CD4-positive, alpha-beta T cell treated with Interleukin-6 at 100 ng/mL for 8 hours (primary cell): Measurements from ENCODE around the gene C11orf68.
"Not testable (repeated sequence)": the region's sequence is repeated elsewhere in the genome, so short reads cannot be mapped to it uniquely, and the experiment has no call there.

Experiments used
- DNase-seq: peaks from one replicate; pipeline ENCODE4 v3.0.0-alpha.2; 2020; ENCODE audit warnings: mixed read lengths, low spot score

C11orf68 gene

DNA sequence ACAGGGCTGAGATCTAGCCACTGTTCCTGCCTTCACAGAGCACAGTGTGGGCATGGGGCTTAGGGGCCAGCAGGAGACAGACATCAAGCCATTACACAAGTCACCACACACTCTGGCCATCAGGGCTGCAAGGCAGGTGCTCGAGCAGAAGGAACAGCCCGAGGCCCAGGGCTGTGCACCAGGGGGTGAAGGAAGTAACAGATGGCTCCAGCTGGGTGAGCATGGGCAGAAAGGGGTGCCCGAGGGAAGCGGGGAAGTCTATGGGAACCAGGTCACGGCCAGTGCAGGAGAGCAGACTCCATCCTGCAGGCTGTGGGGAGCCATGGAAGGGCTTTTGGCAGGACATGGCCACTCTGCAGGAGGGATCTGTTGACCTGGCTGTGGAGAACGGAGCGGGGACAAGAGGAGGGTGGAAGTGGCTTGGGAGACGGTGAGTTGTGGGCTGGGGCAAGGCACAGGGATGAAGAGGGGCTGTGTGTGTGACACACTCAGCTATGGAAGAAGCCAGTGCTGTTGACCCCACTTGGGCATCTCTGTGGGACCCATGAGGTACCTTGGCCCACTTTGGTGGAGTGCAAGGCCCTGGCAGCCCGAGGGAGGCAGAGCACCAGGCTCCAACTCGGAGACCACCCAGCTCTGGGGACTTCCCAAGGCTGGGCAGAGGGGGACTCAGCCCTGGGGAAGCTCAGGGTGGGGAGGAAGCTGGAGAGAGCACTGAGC, 3.6 kb downstream of the C11orf68 start:
- no peak for DNase-seq

- no peak for DNase-seq
These were observed 6.0 kb downstream of the C11orf68 start for GRCh38 chr11:65912845-65913244.

- no peak for DNase-seq
These were observed 6.9 kb downstream of the C11orf68 start for GRCh38 chr11:65911682-65912568.

DNA sequence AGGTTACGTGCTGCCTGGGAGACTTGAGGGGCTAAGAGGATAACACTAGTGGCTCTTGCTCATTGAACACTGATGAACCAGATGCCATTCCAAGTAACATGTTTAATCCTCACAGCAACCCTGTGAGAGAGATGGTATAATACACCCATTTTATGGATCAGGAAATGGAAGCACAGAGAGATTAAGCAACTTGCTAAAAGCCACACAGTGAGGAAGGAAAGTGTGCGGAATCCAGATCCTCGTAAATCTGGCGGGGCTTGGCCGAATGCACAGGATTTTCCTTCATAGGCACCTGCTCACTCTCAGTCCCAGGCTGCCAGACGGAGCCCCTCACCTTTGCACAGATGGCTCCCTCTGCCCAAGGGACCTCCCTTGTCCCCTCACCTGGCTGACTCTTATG, 11.0 kb downstream of the C11orf68 start:
- no peak for DNase-seq

DNA sequence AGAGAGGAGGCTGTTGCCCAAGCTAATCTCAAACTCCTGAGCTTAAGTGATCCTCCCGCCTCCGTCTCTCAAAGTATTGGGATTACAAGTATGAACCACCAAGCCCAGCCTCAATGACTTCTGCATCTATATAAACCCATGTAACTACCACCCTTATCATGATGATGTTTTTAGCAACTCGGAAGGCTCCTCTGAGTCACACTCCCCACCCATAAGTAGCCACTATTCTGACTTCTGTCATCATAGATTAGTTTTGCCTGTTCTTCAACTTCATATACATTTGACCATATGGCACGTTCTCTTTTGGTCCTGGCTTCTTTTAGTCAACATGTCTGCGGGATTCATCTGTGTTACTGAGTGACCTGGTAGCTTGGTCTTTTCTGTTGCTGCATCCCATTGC, 12.3 kb downstream of the C11orf68 start:
- no peak for DNase-seq

- no peak for DNase-seq
These were observed 15.1 kb downstream of the C11orf68 start for GRCh38 chr11:65903715-65904114.

- no peak for DNase-seq
These were observed 15.8 kb downstream of the C11orf68 start for GRCh38 chr11:65903068-65903481.

DNA sequence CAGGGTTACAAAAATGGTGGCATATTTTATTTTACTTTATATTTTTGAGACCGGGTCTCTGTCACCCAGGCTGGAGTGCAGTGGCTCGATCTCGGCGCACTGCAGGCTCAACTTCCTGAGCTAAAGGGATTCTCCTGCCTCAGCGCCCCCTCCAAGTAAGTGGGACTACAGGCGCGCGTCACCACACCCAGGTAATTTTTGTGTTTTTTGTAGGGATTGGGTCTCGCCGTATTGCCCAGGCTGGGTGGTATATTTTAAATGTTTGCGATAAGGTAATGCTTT, 18.0 kb downstream of the C11orf68 start:
- no peak for DNase-seq

GRCh38 chr11:65900125-65900898, 18.6 kb downstream of the C11orf68 start, which contains the start of gene FOSL1:
FOSL1 (minus strand) TSS chr11:65900388; CDS start chr11:65900339, 49 bp downstream.
- DNase-seq: peak; percentile 91

DNA sequence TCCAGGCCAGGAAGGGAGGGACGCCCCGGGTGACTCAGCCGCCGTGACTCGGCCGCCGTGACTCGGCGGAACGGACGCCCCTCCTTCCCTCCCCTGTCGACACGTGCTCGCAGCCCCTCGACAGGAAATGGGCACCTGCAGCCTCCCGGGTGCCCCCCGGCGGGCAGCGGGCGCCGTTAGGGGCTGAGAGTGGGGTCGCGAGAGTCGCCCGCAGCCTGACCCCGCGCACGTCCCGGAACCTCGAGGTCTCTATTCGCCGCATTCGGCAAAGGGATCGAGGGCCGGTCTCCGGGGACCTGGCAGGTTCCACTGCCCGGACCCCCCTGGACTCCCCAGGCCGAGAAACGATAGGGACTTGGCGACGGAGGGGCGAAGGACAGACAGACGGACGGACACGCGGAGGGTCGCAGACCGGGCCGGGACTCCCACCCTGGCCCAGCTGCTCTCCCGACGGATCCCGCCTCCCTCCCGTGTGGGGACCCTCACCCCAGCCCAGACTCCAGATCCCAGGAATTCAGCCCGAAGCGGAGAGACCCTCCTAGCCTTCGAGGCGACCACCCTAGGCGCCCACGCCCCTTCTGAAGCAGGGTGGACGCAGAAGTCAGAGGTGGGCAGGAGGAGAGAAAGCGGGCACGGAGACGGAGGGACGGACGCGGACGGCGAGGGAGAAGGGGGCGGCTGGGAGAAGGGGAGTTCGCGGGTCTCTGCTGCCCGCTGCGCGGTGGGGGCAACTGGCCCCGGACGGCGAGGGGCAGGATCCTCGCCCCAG, 19.3 kb downstream of the C11orf68 start:
- no peak for DNase-seq

DNA sequence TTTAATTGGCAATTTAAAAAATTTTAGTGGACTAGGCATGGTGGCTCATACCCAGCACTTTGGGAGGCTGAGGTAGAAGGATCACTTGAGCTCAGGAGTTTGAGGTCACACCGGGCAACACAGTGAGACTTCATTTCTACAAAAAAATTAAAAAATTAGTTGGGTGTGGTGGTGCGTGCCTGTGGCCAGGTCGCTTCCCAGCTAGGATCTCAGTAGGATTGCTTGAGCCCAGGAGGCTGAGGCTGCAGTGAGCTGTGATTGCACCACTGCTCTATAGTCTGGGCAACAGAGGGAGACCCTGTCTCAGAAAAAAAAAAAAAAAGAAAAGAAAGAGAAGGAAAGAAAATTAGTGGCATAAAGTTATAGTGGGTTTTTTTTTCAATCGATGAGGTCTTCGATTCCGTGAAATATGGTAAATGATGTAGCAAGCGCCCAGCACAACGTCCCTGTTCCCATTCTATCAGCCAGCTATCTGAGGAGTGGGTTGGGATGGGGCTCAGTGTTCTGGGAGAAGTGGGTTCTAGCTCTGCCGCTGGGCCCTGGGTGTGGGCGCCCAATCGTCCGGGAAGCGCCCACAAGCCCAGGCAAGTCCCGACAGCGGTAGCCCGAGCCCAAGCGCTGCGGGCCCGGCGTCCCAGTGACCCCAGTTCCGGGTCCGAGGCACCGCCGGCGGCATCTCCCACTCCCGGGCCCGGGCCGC, 20.1 kb downstream of the C11orf68 start:
- no peak for DNase-seq

DNA sequence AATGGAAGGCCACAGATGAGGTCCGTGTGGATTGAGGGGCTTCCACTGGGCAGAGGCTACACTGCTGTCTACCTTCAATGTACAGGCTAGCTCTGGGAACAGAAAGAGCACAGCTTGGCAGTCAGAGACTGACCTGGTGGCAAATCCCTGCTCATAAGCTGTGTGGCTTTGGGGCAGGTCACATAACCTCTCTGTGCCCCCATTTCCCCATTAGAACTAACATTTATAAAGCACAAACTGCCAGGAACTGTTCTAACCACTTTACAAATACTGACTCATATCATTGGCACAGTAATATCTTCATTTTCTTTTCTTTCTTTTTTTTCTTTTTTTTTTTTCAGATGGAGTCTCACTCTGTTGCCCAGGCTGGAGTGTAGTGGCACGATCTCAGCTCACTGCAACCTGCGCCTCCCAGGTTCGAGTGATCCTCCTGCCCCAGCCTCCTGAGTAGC, 21.8 kb downstream of the C11orf68 start:
- no peak for DNase-seq

GRCh38 chr11:65896034-65896999, 22.5 kb downstream of the C11orf68 start:
- DNase-seq: no peak

DNA sequence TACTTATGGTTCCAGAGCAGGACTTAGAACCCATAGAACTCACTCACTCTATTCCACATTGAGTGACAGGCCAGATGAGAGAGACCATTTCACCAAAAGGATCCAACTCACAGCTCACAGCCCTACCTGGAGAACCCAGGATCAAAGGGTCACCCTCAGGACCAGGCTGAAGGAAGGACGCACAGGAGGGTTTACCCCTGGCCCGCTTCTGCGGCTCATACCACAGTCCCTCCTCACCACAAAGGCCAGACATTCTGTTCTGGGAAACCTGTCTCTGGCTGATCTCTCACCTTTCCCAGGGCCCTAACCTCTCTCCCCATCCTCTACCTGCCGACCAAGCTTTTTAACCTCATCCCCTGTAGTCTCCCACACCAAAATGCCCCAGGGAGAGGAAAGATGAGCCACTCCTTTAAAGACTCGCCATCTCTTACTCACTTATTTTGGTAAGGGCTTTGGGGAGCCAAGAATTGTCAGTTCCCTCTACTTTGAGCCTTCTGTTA, 23.3 kb downstream of the C11orf68 start:
- DNase-seq: no peak

GRCh38 chr11:65894034-65894591, 24.7 kb downstream of the C11orf68 start:
- DNase-seq: peak; percentile 27

DNA sequence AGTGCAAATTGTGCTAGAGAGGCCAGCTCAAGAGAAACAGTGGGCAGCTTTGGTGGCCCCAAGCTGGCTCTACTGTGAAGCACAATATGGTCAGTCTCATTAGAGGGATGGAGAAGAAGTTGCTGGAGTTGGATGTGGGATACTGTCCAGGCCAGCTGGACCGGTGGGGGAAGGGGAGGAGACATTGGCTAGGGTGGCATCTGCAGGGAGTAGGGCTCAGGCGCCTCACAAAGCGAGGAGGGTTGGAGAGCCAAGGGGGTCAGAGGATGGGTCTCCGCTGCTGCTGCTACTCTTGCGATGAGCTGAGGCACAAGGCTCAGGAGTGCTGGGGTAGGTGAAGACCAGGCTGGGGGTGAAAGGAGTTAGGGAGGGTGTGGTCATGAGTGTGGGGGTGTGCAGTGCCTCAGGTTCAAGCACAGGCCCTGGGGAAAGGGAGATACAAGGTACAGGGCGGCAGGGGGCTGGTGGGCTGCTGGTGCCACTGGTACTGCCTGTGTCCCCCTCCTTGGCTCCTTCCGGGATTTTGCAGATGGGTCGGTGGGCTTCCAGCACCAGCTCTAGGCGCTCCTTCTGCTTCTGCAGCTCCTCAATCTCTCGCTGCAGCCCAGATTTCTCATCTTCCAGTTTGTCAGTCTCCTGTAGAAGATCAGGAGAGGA, 26.1 kb downstream of the C11orf68 start:
- DNase-seq: no peak

DNA sequence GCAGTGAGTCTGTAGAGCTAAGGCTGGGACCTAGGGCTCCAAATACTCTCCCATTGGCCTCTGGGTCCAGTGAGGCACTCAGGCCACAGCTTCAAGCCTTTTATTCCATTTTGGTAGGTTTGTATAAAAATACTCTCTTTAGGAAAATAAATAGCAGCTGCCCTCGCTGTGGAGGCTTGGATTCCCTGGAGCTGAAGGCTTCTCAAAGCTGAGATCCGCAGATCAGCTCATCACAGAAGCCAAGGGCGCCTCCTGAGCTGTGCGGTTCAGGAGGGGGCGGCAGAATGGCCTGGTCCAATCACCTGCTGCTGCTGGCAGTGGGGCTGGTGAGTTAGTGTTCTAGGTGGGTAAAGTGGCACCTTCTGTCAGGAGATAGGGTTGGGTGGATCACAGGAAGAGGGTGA, 26.7 kb downstream of the C11orf68 start:
- DNase-seq: not testable (repeated sequence)

DNA sequence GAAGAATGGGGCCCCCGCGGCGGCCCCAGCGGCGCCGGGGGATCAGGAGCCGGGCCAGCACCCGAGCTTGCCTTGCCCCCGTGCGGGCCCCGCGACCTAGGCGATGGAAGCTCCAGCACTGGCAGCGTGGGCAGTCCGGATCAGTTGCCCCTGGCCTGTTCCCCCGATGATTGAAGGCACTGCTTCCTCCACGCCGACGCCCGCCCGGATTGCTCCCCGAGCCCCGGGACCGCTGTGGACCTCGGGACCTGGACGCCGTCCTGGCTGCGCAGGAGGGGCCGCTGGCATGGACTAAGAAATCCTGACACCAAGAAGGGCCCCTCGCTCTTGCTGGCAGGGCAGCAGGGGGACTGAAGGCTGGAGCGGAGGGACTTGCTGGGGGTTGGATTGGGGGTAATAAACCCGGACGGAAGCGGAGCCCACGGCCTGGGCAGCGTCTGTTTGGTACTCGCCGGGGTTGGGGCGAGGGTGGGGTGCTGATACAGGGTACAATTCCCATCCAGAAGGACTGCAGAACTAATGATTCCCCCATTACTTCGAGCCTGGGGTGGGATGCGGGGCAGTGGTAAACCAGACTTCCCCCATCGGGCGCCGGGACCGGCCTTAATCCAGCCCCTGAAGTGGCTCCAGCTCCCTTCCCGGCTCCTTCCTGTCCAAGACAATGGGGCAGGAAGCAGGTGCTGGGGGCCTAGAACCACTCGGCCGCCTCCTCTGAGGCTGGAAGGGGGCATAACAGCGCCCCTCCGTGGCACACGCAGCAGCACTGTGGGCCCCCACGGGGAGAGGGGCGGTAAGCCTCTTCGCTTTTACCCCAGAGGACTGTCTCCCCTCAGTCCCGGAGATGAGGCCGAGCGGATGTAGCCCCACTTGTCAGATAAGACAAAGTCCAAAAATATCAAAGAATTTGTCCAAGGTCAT, 27.4 kb downstream of the C11orf68 start:
- no peak for DNase-seq
